Measurements from ENCODE around the gene ULBP2.
"Not testable (repeated sequence)": the region's sequence is repeated elsewhere in the genome, so short reads cannot be mapped to it uniquely, and the experiment has no call there.

Gene ULBP2

DNA sequence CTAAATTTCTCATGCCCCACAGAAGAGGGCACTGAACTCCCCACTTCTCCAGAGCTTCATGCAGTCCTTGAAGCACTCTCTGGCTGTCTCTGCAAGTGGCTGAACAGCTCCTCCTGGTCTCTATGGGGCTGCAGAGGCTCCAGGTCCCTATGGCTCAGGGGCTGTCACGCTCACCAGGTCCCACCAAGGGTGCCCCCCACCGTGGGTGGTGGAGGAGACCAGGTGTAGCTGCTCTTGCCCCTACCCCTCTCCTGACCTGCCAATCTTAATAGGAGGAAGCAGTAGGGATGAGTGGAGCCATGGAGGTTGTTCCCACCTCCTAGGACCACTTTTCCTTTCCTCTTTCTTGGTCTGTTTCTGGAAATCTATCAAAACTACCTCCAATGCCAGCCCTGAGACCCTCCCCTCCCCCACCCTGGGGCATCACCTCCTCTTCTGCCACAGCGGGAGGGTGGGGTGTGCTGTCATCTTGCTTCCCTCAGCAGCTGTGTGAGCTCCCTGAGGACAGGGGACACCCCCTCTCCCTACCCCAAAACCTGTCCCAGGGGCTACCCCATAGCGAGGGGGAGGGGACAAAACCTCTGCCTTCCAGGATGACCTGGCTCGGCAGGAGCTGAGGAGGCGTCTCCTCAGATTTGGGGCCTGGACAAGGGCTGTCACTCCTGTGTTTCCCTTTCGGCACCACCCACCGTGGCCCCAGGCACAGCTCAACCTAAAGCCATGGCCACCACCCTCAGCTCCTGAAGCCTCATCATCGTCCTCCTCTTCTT, 31.9 kb upstream of the ULBP2 start:
- DNase-seq (ENCODE audit: low read depth), result no peak

DNA sequence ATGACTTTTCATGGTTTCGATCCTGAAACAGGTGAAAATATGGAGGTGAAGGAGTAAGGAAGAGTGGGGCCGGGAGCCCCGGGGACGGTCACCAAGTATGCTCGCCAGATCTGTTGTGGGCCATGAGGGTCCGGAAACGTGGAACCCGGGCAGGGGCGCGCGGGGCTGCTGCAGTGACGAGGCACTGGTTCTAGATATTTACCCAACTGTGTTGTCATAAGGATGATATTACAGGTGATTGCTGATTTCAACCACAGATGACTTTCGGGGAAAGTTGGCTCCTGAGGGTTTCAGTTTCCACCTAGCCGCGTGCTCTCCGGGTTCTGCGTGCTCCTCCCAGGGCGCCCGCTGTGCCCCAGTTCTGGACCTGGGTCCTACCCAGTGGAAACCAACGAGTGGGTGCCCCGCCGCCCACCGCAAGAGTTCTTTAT, 31.1 kb upstream of the ULBP2 start:
- DNase-seq (ENCODE audit: low read depth), result no peak

GRCh38 chr6:149912680-149913079, 29.1 kb upstream of the ULBP2 start:
- not testable (repeated sequence) for DNase-seq (ENCODE audit: low read depth)

DNA sequence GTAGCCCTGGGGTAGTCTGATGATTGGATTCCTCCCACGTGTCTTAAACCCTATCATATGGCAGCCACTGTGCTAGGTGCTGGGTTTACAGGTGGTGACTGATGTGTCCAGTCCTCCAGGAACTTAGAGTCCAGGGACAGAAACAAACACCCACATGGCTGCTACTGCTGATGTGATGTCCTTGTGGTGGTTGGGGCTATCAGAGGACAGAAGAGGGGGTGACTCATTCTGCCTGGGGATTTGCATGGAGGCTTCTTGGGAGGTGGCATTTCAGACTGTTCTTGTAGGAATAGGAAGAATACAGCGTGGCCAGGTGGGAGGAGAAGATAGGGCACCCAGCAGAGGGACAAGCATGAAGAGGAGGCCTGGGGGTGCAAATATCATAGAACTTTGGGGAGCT, 28.7 kb upstream of the ULBP2 start:
- DNase-seq (ENCODE audit: low read depth), result no peak

- DNase-seq (ENCODE audit: low read depth), result no peak
These were observed 28.1 kb upstream of the ULBP2 start for GRCh38 chr6:149913540-149914240.

GRCh38 chr6:149915970-149916865, 25.6 kb upstream of the ULBP2 start:
- DNase-seq (ENCODE audit: low read depth), result no peak

- DNase-seq (ENCODE audit: low read depth), result no peak
These were observed 24.1 kb upstream of the ULBP2 start for GRCh38 chr6:149917679-149918078.

DNA sequence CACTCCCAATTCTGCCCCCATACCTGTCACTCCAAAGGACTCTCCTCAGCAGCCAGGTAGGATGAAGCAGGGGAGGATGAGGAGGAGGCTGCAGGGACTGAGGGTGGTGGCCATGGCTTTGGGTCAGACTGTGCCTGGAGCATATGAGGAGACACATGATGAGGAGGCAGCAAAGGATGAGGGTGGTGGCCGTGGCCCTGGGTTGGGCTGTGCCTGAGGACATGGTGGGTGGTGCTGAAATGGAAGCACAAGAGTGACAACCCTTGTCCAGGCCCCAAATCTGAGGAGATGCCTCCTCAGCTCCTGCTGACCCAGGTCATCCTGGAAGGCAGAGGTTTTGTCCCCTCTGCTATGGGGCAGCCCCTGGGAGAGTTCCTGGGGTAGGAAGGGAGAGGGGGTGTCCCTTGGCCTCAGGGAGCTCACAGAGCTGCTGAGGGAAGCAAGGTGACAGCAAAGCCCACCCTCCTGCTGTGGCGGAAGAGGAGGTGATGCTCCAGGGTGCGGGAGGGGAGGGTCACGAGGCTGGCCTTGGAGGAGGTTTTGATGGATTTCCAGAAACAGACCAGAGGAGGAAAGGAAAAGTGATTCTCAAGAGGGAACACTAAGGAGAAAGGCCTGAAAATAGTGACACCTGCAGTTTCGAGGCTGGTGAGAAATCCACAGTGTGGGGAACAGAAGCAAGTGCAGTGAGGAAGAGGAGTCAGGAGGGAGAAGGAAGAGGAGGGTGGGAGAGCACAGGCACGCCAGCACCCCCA, 23.5 kb upstream of the ULBP2 start:
- no peak for DNase-seq (ENCODE audit: low read depth)

- not testable (repeated sequence) for DNase-seq (ENCODE audit: low read depth)
These were observed 22.5 kb upstream of the ULBP2 start for GRCh38 chr6:149919126-149919833.

DNA sequence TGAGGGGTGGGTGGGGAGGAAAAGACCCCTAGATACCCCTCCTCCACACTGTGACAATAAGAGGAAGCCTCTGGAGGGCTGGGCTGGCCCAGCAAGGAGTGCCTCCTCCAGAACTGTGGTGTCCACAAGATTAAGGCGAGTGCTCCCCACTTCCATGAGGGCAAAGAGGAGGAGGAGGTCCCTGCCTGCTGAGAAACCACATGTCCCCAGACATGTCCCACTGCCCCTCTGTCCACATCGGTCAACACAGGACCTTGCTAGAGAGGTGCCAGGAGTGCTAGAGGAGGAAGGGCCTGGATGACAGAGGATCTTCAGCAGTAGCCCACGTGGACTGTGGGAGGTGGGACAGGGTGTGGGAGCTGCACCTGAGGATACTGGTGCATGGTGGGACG, 22.0 kb upstream of the ULBP2 start:
- DNase-seq (ENCODE audit: low read depth), result no peak

- no peak for DNase-seq (ENCODE audit: low read depth)
These were observed 20.5 kb upstream of the ULBP2 start for GRCh38 chr6:149921361-149921760.

GRCh38 chr6:149922091-149922490, 19.7 kb upstream of the ULBP2 start:
- DNase-seq (ENCODE audit: low read depth), result not testable (repeated sequence)

- peak; percentile 63 for DNase-seq (ENCODE audit: low read depth)
These were observed 19.0 kb upstream of the ULBP2 start, which contains the start of gene RAET1G for GRCh38 chr6:149922642-149923326. RAET1G (minus strand) TSS chr6:149923121; CDS start chr6:149923010, 111 bp downstream.

GRCh38 chr6:149923327-149923986, 18.4 kb upstream of the ULBP2 start:
- DNase-seq (ENCODE audit: low read depth), result no peak

GRCh38 chr6:149924206-149924932, 17.4 kb upstream of the ULBP2 start:
- DNase-seq (ENCODE audit: low read depth), result no peak

DNA sequence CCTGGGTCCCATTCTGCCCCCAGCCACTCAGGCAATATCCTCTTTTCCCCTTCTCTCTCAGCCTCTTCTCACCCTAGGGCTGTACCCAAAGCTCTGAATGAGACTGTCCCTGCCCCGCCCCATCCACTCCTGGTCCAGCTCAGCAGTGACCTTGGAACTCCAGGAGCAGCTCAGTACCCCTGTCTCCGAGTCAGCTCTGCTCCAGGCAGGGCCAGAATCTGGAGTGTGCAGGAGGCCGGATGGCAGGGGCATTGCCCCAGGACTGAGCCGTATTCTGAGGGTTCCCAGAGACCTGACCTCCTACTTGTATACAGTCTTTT, 16.9 kb upstream of the ULBP2 start:
- DNase-seq (ENCODE audit: low read depth), result no peak

DNA sequence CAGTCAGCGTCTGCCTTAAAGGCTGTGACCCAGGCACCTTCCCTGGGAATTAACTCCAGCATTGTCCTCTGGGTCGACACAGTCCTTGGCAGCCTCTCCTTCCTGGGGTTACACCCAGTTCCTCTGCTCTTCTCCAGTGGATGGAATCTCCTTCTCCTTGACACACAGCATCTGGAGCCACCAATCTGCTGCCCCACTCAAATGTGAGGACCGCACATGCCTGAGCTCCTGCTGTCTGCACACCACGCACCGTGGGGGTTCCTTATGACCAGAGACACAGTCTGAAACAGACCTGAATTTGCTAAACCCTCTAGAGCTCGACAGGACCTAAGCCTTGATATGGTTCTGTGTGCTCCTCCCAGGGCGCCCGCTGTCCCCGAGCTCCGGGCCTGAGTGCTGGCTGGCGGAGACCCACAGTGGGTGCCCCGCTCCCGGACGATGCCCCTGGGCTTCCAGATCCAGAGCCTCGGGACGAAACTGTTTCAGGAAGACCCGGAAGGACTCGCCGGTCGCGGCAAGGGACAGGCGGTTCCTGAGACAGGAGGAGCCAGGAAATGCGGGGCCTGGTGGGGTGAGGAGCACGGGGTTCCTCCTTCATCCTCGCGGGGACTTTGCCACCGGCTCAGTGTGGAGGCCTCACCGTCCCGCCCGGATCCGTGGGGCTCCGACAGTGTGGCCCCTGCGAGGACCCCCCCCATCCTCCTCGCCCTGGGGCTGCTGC, 16.4 kb upstream of the ULBP2 start:
- no peak for DNase-seq (ENCODE audit: low read depth)

GRCh38 chr6:149925974-149926777, 15.6 kb upstream of the ULBP2 start:
- peak; percentile 55 for DNase-seq (ENCODE audit: low read depth)

Data from stimulated activated CD8-positive, alpha-beta memory T cell treated with anti-CD3 and anti-CD28 coated beads, Interleukin-15, amount 100 ng/mL, for 1 hour (primary cell).